Measurements from ENCODE around the gene ATPAF1.
"Not testable (repeated sequence)": the region's sequence is repeated elsewhere in the genome, so short reads cannot be mapped to it uniquely, and the experiment has no call there.

ATPAF1 gene

GRCh38 chr1:46681333-46682034 is 13.3 kb upstream of the ATPAF1 start:
- DNase-seq, result no peak

- DNase-seq, result no peak
Observed at GRCh38 chr1:46679789-46680573, 11.8 kb upstream of the ATPAF1 start.

- no peak for DNase-seq
Observed at GRCh38 chr1:46677339-46677738, 9.2 kb upstream of the ATPAF1 start.

- DNase-seq, result no peak
Observed at GRCh38 chr1:46676531-46676930, 8.4 kb upstream of the ATPAF1 start.

- DNase-seq, result no peak
Observed at GRCh38 chr1:46675549-46676314, 7.6 kb upstream of the ATPAF1 start.

GRCh38 chr1:46673749-46674182 is 5.6 kb upstream of the ATPAF1 start:
- DNase-seq, result no peak

- DNase-seq, result no peak
Observed at GRCh38 chr1:46672696-46673095, 4.5 kb upstream of the ATPAF1 start.

- no peak for DNase-seq
Observed at GRCh38 chr1:46671554-46671953, 3.4 kb upstream of the ATPAF1 start, which contains the start of gene TEX38. TEX38 (plus strand) TSS chr1:46671854; CDS start chr1:46671935, 81 bp downstream.

- DNase-seq, result no peak
Observed at GRCh38 chr1:46670134-46670533, 2.0 kb upstream of the ATPAF1 start.

- no peak for DNase-seq
Observed at GRCh38 chr1:46665983-46666382, 2.2 kb downstream of the ATPAF1 start.

GRCh38 chr1:46662919-46663318 is 5.2 kb downstream of the ATPAF1 start:
- DNase-seq, result not testable (repeated sequence)

GRCh38 chr1:46660116-46660515 is 8.0 kb downstream of the ATPAF1 start:
- DNase-seq, result not testable (repeated sequence)

GRCh38 chr1:46659307-46659870 is 8.8 kb downstream of the ATPAF1 start:
- DNase-seq, result no peak

- no peak for DNase-seq
Observed at GRCh38 chr1:46657775-46658174, 10.4 kb downstream of the ATPAF1 start.

- no peak for DNase-seq
Observed at GRCh38 chr1:46656643-46657042, 11.5 kb downstream of the ATPAF1 start.

- DNase-seq, result no peak
Observed at GRCh38 chr1:46655848-46656247, 12.3 kb downstream of the ATPAF1 start.

GRCh38 chr1:46654698-46655097 is 13.5 kb downstream of the ATPAF1 start:
- not testable (repeated sequence) for DNase-seq

- DNase-seq, result no peak
Observed at GRCh38 chr1:46654012-46654411, 14.2 kb downstream of the ATPAF1 start.

GRCh38 chr1:46653405-46653958 is 14.7 kb downstream of the ATPAF1 start:
- DNase-seq, result no peak

GRCh38 chr1:46652321-46653100 is 15.7 kb downstream of the ATPAF1 start:
- no peak for DNase-seq

- DNase-seq, result not testable (repeated sequence)
Observed at GRCh38 chr1:46651152-46651551, 17.0 kb downstream of the ATPAF1 start.
